Inferior parietal cortex (tissue), 1 donor: Measurements from ENCODE around the gene KIF6.
A peak's percentile ranks its signal among the peaks of the same experiment; 100 is the strongest.
"Not testable (repeated sequence)": the region's sequence is repeated elsewhere in the genome, so short reads cannot be mapped to it uniquely, and the experiment has no call there.

ENCODE experiments used
- DNase-seq: peaks from one replicate; pipeline ENCODE4 v3.0.0-alpha.2; 2016; ENCODE audit errors: extremely low spot score

Gene KIF6

DNA sequence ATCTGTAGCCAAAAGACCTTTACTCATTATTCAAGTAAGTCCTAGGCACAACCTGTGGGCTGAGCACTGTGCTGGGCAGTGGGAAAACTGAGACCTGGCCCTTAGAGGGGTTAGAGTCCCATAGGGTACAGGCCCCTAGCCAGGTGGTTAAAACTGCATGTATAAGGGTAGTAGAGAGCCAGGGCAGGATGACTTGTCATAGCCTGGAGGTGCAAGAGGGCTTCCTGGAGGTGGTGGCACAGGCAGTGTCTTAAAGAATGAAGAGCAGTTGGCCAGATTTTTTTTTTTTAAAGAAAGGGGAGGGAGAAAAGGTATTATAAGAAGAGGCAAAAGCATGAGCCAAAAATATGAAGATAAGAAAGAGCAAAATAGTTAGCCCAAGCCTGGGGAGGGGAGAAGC, 226.2 kb downstream of the KIF6 start:
- DNase-seq, result no peak

DNA sequence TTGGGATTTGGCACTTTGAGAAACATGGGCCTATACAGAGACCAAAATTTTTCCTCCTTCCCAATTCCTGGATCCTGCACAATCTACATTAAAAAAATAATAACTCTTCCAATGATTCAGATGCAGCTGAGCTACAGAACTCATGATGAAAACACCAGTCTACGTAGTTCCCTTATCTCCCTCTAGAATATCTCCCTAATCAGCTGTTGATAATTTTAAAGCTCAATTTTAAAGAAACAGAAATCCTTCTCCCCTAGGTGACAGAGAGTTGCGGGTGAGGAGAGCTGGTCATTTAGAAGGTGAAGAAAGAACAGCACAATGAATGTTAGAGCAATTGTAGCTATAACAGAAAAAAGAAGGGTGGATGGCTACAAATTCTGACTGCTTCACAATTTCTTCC, 227.1 kb downstream of the KIF6 start:
- DNase-seq, result no peak

DNA sequence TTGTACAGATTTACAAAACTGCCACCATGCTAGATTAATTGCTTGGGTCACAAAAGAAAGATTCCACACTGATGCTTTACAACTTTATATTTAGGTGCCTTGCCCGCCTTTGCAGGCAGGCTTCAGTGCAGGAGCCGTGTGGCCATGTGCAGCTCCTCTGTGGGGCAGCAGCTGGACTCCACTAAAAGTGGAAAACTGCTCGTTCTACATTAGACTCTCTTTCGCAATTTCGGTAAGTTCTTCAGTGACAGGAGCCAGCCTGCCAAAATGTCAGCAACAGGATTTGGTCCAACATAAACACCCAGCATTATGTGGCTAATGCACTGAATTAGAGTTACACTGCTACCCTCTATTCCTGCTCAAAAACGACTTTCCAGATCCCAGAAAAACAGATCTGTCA, 228.3 kb downstream of the KIF6 start:
- no peak for DNase-seq

DNA sequence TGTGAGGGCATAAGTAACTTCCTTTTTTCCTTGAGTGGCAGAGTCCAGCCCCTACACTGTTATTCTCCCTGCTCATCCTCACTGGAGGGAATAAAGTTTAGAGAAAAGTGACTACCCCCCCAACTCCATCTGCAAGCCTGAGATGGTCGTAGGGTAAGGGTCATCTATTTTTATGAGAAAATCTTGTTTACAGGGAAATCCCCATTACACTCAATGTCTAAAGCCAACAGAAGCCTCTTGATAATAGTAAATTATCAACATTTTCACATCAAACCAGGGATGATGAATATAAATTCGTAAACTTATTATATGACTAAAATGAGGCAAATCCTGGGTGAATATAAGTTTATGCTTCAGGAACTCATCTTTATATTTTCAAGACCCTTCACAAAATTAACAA, 228.8 kb downstream of the KIF6 start:
- no peak for DNase-seq

DNA sequence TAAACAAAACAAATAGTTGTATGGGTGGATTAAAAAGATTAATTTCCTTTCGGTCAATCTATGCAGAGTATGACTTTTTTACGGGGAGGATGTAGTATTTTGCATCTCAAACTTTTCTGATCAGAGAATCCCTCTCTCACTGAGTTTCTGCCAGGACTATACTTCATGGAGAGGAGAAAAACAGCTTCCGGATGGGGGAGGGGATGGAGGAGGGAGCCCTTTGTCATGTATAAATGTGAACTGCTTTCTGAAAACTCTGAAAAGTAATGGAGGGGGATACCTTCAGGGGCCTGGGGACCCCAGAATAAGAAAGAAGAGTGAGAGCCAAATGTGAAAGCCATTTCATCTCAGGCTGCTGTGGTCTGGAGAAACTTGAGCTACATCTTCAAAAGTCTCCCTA, 229.6 kb downstream of the KIF6 start:
- DNase-seq, result no peak

DNA sequence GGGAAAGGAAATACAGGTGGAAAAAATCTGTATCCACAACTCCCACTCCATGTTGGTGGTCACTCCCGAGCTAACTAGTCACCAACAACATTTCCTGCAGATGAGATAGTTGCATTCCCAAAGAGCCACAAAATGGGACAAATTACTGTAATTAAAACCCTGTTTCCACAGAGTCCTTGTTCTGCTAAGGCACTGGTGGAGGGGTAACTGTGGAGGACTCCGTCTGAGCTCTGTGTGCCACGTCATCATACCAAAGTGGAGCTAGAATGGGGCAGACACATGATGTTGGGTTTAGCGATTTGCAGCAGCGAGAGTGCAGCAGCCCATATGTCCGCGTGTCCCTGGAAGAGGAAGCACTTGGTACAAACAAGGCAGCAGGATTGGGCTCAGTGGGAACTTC, 230.2 kb downstream of the KIF6 start:
- DNase-seq, result no peak

DNA sequence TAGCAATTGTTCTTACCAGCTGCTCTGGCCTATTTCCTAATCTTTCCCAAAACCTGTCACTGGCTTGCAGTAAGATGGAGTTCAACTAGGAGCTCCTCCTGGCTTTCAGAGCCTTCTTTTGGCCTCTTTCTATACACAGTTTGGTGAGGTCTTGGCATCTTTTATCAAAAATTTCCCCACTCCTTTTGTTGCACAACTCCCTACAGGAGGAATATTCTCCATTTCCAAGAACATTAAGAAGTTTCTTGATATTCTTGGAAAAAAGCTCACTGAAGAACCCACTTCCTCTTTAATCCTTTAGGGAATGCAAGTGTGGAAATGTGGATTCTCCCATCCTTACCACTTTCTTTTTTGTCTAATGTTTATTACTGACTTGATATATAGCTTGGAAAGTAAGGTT, 231.4 kb downstream of the KIF6 start:
- no peak for DNase-seq

DNA sequence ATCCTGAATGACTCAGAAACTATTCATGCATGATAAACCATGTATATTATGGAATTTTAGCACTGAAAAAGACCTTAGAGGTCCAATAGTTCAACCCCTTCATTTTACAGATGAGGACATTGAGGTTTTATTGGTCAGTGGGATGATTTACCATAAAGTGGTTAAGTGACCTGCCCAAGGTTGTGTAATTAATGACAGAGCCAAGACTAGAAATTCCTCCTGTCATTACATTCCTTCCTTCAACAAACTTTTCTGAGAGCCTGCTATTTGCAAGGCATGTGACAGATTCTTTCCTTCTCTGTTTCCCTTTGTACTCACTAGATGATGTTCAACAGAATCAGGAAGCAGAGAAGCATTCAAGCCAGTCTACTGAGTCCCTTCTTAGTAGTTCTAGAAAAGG, 232.0 kb downstream of the KIF6 start:
- no peak for DNase-seq

DNA sequence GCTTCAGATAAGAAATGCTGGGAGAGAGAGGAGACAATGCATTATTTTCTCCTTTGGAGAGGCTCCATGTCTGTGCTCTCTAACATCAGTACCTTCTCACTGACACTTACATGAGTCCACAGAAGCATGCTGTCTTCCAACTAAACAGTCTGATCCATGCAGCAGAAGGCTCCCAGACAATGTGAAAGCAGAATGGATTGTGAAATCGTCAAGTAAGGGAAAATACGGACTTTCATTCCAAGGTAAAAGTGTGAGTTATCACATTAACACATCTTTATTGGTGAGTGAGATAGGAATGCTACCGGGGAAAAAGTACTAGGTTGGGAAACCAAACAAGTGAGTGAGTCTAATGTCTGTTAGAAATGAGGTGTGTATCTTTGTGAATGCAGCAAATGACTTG, 235.1 kb downstream of the KIF6 start:
- DNase-seq, result no peak

DNA sequence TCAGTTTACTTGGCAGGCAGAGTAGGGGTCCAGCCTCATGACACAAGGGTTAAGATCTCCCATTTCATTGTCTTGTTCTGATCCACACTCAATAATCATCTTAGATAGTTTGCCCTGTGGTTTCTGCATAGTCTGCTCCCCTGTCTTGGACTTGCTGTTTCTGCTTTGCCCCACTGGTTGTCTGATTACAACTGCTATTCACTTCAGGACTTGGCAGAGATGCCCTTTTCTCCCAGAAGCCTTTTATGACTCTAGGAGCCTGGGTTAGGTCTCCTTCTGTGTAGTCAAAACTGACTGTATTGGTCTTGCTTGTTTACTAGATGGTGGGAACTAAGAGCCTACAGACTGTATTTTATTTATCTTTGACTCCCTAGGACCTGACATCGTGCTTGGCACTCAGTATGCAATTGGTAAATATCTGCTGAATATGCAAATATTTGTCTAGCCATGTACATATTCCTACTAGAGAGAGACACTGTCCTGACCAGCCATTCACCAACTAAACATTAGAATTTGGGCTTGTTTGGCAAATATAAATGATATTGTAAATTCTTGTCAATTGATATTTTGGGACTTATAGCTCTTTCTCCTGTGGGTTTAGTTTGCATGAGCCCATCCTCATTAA, 236.8 kb downstream of the KIF6 start:
- DNase-seq, result peak; percentile 5

DNA sequence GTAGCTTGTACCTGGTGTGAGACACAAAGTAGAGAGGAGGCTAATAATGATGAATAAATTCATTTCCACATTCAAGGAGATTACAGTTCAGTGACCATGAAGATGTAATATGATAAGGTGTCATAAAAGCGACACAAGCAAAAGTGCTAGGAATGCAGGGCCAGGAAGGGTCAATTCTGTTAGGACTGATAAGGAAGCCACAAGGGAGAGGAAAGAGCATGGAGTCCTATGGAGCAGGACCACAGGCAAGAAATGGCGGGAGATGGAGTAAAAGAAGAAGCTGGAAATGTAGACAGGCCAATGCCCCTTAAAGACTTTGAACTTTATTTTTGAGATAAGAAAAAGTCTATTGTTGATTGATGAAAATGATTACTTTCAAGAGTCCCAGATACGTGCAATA, 240.9 kb downstream of the KIF6 start:
- DNase-seq, result no peak

DNA sequence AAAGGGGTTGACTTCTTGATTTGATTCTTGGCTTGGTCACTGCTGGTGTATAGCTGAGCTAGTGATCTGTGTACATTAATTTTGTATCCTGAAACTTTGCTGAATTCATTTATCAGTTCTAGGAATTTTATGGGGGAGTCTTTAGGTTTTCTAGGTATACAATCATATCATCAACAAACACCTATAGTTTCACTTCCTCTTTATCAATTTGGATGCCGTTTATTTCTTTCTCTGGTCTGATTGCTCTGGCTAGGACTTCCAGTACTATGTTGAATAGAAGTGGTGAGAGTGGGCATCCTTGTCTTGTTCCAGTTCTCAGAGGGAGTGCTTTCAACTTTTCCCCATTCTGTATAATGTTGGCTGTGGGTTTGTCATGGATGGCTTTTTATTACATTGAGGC, 245.4 kb downstream of the KIF6 start:
- not testable (repeated sequence) for DNase-seq

DNA sequence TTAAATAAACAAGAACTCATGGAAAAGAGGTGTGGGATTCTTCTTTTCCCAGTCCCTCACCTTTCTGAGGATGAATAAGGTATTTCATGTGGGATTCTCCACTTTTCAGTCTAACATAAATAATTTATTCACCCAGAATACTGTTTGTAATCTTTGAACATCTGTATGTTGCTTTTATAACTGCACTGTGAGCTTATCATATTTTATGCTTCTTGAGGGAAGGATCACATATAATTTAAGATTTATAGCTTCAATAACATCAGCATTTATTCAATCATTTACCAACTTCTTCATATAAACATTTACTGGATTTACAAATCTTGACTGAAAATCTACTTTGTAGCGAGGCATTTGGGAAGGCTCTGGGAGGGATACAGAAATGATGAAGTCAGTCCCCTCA, 248.5 kb downstream of the KIF6 start:
- DNase-seq, result no peak

DNA sequence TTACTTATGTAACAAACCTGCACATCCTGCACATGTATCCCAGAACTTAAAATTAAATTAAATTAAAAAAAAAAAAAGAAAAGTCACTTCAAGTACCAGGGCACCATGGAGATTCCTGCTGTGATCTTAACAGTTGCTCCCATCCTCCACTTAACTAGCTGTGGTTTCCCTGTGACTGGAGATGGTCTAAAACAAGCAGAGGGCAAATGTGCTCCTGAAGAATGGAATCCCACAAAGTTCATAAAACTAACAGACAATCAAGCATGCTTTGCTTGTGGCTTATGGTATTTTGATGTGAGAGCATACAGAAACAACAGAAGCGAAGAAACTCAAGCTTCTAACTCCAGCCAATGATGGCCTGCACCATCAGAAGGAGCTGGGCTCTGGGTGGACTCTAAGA, 249.1 kb downstream of the KIF6 start:
- DNase-seq, result no peak

DNA sequence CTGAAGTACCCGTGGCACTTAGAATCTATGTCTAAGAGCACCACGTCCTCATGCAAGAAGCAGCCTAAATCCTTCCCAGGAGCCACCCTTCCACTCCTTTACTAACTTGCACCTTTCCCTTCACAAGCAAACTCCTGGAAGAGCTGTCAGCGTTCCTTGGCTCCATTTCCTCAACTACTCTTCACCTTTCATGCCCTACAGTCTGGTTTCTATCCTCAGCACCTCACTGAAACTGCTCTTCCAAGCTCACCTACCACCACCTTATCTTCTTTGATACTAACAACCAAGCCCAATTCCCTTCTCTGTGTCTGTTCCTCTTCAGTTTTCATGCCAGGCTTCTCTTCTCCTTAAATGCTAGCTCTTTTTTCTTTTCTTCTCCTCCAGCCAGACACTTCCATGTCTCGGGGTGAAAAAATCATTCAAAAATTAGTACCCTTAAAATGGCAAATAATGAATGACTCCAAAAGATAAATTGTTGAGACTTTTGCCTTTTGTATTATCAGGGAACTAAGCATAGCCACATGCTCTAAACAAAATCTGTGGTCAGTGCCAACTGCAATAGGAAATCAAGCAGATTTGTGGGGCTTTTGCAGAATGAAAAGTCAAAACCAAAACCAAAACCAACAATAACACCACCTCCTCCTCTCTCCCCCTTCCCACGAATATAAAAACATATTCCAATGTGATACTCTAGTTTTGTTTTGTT, 253.1 kb downstream of the KIF6 start:
- no peak for DNase-seq

DNA sequence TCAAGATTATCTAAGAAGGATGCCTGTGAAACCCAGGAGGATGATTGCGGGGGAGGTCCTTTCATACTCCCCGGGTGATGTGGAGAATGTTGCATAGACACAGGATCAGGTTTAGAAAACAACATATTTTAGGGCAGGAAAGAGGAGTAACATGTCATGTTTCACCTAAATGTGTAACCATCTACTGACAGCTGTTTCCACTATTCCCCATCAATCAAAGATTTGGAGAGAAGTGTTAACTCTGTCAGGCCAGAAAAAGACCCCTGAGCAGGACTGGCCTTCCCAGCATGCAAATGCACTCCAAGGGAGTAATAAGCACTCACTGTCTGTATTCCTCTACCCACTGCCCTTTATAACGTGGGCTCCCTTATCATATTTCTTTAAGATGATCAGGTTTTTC, 254.7 kb downstream of the KIF6 start:
- no peak for DNase-seq

DNA sequence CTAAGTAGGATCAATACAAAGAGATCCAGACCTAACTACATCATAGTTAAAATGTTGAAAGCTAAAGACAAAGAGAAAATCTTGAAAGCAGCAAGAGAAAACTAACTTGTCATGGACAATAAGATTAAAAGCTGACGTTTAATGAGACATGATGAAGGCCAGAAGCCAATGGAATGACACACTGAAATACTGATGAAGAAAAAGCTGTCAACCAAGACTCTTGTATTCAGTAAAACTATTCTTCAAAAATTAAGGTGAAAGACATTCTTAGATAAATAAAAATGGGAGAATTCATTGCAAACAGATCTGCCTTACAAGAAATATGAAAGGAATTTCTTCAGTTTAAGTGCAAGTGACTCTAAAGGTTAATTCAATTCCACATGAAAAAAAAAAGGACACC, 256.8 kb downstream of the KIF6 start:
- no peak for DNase-seq

DNA sequence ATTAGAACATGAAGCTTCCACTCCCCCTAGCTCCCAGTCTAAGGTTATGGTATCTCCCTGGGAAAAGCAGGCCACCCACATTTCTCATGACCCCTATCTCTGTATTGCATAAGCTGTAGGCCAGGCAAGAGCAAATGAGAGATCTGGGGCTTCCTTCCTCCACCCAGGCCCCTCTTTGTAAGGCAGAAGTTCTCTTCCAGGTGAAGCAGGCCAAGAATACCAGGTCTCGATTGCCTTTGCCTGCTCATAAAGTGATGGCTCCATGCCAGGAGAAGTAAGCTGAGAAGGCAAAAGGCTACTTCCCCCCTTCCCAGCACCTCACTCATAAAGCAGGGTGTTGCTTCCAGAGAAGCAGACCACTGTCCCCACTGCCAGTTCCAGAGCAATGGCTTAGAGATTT, 258.6 kb downstream of the KIF6 start:
- no peak for DNase-seq

DNA sequence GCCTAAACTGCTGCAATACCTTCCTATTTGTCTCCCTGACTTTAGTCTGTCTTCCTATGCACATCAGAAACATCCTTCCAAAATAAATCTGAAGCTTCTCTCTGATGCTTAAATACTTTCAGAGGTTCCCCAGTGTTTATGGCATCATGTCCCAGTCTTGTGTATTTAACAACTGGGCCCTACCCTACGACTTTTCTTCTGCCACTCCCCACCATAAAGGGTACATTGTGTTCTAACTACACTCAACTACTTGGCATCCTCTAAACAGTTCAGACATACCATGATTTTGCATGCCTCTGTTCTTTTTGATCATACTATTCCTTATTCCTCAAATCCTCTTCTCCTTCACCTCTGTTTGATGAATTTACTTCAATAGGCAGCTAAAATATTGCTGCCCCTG, 259.7 kb downstream of the KIF6 start:
- DNase-seq, result no peak

DNA sequence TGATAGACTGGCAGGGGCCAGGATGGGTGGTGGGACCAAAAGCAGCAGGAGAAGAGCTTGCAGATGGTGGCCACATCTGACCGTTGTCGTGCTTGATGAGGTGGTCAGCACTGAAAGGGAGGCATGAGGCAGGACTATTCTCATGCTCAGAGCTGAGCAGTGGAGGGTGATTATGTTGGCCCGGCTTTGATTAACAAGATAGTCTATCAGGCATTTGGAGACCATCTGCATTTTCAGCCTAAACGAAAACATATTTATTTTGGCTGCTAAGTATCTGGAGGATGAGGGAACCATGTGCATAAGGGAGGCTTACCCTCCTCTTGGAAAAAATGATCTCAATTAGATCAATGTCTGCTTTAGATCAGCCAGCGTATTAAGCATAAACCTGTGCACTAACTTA, 261.1 kb downstream of the KIF6 start:
- no peak for DNase-seq

DNA sequence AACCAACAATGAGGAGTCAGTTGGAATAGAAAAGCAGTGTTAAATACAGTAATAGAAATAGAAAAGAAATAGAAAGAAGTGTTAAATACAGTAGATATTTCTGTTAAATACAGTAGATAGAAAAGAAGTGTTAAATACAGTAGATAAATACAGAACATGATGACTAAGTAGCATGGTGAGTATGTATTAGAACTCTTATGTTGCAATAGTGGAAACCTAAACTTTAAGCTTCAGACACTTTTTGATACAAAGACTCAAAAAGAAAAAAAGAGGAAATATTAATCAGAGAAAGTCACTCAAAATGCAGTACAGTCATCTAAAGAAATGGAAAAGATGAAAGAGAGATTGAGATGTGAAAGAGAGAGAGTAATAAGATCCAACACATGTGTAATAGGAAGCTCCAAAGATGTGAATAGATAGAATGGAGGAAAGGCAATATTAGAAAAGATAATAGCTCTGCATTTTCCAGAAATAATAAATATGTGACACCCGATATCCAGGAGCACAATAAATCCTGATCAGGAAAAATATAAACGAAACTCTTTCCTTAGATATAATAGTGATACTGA, 271.2 kb downstream of the KIF6 start:
- no peak for DNase-seq

DNA sequence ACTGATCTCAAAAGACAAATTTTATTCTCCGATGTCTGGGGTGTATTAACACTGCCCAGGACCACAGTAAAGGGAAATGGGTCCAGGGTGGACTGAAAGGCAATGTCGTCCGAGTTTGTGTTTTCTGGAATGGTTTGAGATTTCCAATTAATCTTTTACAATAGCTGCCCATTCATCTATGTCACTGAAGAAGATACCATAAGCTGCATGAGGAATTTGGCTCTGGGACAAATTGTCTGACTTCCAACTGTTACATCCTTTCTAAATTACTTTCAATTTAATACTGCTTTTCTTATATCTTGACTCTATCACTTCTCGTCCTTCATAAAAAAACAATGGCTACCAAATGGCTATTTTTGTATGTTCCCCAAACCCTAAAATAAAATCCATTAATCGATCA, 272.0 kb downstream of the KIF6 start:
- no peak for DNase-seq

DNA sequence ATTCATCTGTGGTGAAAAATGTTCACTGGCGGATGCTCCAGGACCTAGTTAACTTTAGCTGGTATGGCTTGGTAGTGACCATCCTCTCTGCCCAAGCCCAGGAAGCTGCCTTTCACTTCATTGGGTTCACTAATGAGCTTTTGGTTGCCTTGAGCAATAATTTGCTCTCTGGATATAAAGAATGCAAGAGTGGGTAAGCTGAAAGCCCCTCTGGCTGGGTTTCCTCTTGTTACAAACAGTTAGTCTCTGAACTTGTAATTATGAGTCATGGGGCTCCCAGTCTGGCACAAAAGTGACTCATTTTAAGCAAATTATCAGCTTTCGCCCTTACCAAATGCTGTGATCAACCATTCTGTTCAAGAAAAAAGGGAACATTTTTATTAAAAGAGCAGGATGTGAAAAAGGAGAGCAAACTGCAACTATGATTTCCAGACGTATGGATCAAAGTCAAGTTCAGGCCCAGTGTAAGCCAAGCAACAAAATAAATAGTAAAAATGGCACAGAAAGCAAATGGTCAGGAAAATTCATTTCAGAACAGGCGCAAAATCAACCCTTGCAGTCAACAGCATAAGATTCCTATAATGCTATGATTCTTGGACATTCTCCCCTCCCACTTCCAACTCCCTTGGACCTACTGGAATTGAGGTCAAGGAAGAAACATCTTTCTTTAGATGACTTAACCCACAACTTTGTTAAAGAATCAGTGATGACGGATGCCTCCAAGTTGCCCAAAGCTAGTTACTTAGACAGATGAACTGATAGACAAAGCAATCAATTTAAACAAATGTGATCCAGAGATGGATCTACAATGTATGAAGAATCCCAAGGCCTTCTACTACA, 272.7 kb downstream of the KIF6 start:
- no peak for DNase-seq
